Activated CD8-positive, alpha-beta memory T cell treated with anti-CD3 and anti-CD28 coated beads for 36 hours (primary cell): ENCODE measurements around the gene LIMK2. TPM values are rescaled to one million over a fixed set of nuclear protein-coding genes. Genes with fewer than 3 reads are reported as not detected.

Source experiments
- CTCF ChIA-PET: fragments of 350-600 bp; sonication (Branson Sonifier 250); formaldehyde crosslinking; loops from one replicate; lab custom pipeline; 2021; ENCODE audit warnings: antibody characterized with exemption; lab: Charles Lee
- POLR2A ChIA-PET: fragments of 350-600 bp; sonication (Branson Sonifier 250); formaldehyde crosslinking; loops from one replicate; lab custom pipeline; 2021; ENCODE audit warnings: antibody characterized with exemption; lab: Charles Lee
- total RNA-seq, 2 experiments: library from RNA; stranded (reverse); gene quantifications; one replicate each; pipeline ENCODE4 v1.2.3, GENCODE V29; 2021

Gene LIMK2
- total RNA-seq, 2 experiments from 2014 or later, result 27.2 to 27.8 TPM

DNA sequence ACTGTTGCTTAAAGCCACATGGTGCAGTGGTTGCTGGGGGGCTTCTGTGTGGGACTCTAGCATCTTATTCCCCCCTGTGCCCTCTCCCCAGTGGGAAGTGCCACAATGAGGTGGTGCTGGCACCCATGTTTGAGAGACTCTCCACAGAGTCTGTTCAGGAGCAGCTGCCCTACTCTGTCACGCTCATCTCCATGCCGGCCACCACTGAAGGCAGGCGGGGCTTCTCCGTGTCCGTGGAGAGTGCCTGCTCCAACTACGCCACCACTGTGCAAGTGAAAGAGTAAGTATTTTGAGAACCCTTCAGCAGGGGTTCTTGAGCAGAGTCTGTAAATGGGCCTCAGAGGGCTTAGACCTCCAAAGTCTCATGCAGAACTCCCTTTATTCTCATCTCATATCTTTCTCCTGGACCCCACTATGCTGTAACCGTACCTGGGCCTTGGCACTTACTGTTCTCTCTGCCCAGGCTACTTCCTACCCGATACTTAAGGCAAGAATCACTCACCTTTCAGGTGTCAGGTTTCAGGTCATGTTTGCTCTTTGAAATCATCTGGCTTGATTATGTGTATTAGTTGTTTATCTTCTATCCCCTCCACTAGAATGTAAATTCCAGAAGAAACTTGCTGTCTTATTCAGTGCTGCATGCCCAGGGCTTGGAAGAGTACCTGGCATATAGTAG is 47.8 kb downstream of the LIMK2 start:
- ChIA-PET POLR2A (no interaction called here), CTCF (no interaction called here)

DNA sequence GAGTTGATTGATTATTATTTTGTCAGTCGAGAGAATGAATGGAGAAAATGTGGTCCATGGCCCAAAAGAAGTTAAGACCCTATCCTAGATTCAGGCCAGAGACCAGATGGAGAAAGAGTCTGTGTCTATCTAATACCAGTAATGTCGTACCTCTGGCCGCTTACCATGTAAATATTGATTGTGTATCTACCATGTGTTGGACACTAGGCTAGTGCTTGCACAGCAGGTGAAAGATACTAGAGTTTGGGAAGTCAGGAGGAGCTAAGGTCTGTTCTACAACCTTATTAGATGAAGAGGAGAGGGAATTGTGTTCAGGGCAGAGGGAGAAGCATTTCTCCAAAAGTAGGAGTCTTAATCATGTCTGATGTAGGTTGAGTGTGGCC is 48.4 kb downstream of the LIMK2 start:
- CTCF ChIA-PET, result no interaction called here
- POLR2A ChIA-PET, result no interaction called here

DNA sequence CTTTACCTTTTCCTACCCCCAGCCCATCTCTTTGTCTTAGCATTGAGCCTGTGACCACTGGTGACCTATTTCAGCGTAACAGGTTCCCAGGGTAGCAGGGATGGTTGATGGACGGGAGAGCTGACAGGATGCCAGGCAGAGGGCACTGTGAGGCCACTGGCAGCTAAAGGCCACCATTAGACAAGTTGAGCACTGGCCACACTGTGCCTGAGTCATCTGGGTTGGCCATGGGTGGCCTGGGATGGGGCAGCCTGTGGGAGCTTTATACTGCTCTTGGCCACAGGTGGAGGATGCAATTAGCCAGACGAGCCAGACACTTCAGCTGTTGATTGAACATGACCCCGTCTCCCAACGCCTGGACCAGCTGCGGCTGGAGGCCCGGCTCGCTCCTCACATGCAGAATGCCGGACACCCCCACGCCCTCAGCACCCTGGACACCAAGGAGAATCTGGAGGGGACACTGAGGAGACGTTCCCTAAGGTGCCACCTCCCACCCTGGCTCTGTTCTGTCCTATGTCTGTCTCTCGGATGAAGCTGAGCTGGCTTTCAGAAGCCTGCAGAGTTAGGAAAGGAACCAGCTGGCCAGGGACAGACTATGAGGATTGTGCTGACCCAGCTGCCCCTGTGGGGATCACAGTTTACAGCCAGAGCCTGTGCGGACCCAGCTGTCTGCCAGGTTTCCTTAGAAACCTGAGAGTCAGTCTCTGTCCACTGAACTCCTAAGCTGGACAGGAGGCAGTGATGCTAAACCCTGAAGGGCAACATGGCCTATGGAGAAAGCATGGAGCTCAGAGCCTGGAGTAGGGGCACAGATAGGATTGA is 50.4 kb downstream of the LIMK2 start:
- ChIA-PET POLR2A (no interaction called here), CTCF (interaction anchor here (0.6 to 1.2 kb wide), 3 partner anchors 10 to 27 kb away, joined by 3 to 5 read pairs (median 3); no protein-coding TSS in a partner anchor)

DNA sequence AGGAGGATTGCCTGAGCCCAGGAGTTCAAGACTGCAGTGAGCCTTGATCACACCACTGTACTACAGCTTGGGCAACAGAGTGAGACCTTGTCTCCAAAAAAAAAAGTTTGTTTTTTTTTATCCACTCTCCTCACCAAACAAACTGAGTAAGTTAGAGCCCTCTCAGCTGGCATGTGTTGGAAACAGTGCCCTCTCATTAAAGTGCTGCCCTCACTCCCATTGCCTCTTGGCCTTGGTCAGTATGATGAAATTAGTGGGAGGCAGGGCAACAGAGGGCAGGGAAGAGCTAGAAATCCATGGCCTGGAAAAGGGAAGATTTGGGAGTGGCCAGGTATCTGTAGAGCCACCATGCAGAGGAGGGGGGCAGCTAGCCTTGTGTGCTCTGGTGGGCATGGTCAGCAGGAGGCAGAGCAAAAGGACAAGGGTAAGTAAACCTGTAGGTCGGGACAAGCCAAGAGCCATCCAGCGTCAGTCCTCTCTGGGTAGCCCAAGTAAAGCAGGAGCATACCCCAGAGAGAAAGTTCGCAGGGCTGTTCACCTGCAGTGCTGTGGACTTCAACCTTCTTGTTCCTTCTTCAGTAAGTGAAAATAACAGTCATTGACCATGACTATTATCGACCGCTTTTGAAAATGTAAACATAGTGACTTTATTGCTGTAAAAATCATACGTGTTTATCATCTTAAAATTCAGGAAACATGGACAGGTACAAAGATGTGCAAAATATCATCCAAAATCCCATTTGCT is 52.0 kb downstream of the LIMK2 start:
- POLR2A ChIA-PET, result interaction anchor here (0.7 kb wide), 1 partner anchor 49 kb away, joined by 3 read pairs; no protein-coding TSS in a partner anchor

DNA sequence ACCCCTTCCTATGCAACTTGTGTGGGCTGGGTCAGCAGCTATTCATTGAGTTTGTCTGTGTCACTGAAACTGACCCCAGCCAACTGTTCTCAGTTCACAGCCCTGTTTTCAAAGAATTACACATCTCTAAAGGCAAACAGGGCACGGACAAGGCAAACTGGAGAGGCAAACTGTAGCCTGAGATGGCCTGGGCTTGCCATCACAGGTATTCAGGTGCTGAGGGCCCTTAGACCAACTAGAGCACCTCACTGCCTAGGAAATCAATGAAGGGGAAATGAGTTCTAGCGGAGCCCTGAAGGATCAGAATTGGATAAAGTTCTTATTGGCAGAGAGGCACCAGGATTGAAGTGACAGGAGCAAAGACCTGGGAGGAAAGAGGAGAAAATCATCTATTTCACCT is 56.2 kb downstream of the LIMK2 start:
- ChIA-PET CTCF (no interaction called here), POLR2A (no interaction called here)

More for the DNA sequence above, 52.0 kb downstream of the LIMK2 start:
- CTCF ChIA-PET, result no interaction called here

DNA sequence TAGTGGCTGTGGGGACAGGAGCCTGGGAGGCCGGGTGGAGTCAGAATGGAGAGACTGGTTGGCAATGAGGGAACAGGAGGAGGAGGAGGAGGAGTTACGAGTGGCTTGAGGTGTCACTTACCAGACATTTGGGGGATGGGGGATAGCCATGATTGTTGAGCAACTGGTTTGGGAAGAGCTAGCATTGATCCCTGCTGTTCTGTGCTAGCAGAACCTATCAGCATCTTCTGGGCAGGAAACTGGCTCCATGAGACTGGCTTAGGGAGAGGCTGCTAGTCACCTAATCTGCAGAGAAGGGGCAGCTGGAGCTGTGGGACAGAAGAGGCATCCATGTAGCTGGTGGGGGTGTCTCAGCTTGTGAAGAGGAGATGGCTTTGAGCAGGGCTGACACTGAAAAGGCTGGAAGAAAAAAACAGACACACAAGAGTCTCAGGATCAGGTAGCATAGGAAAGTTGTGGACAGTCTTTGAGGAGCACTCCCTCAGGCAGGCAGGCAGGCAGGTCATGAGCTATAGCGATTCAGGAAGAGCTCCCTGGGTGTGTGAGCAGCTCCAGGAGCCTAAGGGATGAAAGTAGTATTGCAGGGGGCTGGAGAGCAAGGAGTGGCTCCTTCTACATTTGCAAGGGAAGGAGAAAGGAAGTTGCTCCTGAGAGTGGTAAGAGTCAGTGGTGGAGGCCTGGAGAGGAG is 57.9 kb downstream of the LIMK2 start:
- POLR2A ChIA-PET, result interaction anchor here (0.7 to 1.0 kb wide), 2 partner anchors 12 to 15 kb away, joined by 3 read pairs; no protein-coding TSS in a partner anchor
- CTCF ChIA-PET, result interaction anchor here (0.5 to 1.6 kb wide), 2 partner anchors 13 to 118 kb away, joined by 3 read pairs; no protein-coding TSS in a partner anchor

DNA sequence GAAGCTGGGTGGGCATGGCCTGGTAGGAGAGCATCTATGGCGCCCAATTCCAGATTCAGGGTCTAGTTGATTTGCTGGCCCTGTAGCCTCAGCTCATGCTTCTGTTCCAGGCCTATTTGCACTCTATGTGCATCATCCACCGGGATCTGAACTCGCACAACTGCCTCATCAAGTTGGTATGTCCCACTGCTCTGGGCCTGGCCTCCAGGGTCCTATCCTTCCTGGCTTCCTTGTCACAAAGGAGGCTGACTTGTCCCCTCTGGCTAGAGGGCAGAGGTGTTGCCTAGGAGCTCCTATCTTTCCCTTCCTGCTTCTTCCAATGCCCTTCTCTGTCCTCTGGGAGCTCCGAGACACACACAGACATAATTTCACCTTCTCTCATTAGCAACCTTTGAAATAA is 58.9 kb downstream of the LIMK2 start:
- POLR2A ChIA-PET, result interaction anchor here (0.8 to 1.0 kb wide), 2 partner anchors 14 to 18 kb away, joined by 3 read pairs; no protein-coding TSS in a partner anchor
- CTCF ChIA-PET, result interaction anchor here (1.2 to 4.4 kb wide), 3 partner anchors 12 to 59 kb away, joined by 3 to 35 read pairs (median 3); partner anchors contain the start of gene LIMK2

DNA sequence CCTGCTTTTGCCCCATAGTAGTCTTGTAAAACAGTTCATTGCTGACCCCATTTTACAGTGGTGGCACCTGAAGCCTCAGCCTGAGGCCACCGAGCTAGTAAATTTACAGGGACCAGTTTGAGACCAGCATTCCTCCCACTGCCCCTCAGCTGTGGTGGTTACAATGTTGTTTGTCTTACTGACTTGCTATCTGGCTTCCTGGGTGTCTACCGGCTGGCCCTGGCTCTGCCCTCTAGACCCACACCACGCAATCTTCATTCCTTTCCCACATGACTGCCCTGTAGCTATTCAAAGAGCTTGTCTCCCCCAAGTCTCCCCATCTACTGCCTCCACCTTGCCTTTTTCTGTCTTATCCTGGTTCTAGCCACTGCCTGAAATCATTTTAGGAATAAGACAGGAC is 59.4 kb downstream of the LIMK2 start:
- POLR2A ChIA-PET, result interaction anchor here (0.8 kb wide), 1 partner anchor 18 kb away, joined by 3 read pairs; no protein-coding TSS in a partner anchor
- CTCF ChIA-PET, result interaction anchor here (1.2 to 4.4 kb wide), 4 partner anchors 12 to 60 kb away, joined by 3 to 35 read pairs (median 3); partner anchors contain the start of gene LIMK2

DNA sequence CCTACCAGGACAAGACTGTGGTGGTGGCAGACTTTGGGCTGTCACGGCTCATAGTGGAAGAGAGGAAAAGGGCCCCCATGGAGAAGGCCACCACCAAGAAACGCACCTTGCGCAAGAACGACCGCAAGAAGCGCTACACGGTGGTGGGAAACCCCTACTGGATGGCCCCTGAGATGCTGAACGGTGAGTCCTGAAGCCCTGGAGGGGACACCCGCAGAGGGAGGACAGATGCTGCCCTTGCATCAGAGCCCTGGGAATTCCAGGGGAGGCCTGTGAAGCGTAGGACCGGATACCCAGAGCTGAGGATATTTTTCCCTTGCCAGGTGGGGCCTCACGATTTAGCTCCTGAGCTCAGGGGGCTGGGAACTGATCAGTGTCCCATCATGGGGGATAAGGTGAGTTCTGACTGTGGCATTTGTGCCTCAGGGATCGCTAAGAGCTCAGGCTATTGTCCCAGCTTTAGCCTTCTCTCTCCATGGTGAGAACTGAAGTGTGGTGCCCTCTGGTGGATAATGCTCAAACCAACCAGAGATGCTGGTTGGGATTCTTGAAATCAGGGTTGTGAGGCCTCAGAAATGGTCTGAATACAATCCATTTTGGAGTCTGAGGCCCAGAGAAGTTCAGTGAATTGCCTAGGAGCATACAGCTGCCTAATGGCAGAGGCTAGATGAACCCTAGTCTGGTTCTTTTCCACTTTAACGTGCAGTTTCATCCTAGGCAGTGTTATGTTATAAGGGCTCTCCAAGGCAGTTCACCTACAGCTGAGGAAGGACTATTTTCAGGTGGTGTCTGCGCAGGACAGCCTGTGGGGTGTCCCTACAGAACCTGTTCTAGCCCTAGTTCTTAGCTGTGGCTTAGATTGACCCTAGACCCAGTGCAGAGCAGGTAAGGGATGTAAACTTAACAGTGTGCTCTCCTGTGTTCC is 60.7 kb downstream of the LIMK2 start:
- CTCF ChIA-PET, result interaction anchor here (0.6 to 4.4 kb wide), 17 partner anchors 9 to 792 kb away, joined by 3 to 35 read pairs (median 3); partner anchors contain the start of gene LIMK2
- POLR2A ChIA-PET, result interaction anchor here (0.5 to 1.6 kb wide), 4 partner anchors 60 to 517 kb away, joined by 4 to 10 read pairs (median 5); partner anchors contain the start of gene LIMK2

DNA sequence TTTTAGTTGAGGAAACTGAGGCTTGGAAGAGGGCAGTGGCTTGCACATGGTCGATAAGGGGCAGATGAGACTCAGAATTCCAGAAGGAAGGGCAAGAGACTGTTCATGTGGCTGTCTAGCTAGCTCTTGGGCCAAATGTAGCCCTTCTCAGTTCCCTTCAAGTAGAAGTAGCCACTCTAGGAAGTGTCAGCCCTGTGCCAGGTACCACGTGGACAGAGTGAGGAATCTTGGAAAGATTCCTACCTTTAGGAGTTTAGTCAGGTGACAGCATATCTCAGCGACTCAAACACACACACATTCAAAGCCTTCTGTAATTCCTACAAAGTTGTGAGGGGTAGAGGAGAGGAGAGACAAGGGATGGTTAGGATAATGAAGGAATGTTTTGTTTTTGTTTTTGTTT is 61.9 kb downstream of the LIMK2 start:
- ChIA-PET CTCF (interaction anchor here (0.9 to 4.4 kb wide), 8 partner anchors 12 to 189 kb away, joined by 3 to 35 read pairs (median 5); partner anchors contain the start of genes LIMK2 and PIK3IP1), POLR2A (interaction anchor here (0.6 kb wide), 1 partner anchor 351 kb away, joined by 3 read pairs; no protein-coding TSS in a partner anchor)

DNA sequence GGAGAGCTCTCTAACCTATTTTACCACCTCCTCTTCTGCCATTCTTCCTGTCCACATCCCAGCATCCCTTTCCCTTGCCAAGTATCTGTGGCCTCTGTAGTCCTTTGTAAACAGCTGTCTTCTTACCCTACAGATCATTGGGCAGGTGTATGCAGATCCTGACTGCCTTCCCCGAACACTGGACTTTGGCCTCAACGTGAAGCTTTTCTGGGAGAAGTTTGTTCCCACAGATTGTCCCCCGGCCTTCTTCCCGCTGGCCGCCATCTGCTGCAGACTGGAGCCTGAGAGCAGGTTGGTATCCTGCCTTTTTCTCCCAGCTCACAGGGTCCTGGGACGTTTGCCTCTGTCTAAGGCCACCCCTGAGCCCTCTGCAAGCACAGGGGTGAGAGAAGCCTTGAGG is 62.9 kb downstream of the LIMK2 start:
- CTCF ChIA-PET, result interaction anchor here (0.9 to 4.4 kb wide), 2 partner anchors 17 to 63 kb away, joined by 3 to 35 read pairs; partner anchors contain the start of genes LIMK2 and PIK3IP1
- POLR2A ChIA-PET, result no interaction called here

DNA sequence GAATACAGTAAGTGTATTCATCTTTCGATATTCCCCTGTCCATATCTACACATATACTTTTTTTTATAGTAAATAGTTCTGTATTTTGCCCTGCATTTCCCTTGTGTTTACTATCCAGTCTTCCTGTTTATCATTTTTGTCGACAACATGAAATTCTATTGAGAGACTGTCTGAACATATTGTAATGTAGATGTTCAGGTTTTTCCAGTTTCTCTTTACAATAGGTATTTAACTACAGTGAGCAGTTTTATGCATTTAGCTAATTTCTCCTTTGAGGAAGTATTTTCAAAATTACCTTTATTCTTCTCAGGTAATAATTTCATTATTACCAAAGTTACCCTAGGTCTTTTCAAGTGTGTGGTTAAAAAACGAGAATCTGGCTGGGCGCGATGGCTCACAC is 63.5 kb downstream of the LIMK2 start:
- ChIA-PET CTCF (interaction anchor here (0.6 kb wide), 1 partner anchor 51 kb away, joined by 3 read pairs; no protein-coding TSS in a partner anchor), POLR2A (no interaction called here)

DNA sequence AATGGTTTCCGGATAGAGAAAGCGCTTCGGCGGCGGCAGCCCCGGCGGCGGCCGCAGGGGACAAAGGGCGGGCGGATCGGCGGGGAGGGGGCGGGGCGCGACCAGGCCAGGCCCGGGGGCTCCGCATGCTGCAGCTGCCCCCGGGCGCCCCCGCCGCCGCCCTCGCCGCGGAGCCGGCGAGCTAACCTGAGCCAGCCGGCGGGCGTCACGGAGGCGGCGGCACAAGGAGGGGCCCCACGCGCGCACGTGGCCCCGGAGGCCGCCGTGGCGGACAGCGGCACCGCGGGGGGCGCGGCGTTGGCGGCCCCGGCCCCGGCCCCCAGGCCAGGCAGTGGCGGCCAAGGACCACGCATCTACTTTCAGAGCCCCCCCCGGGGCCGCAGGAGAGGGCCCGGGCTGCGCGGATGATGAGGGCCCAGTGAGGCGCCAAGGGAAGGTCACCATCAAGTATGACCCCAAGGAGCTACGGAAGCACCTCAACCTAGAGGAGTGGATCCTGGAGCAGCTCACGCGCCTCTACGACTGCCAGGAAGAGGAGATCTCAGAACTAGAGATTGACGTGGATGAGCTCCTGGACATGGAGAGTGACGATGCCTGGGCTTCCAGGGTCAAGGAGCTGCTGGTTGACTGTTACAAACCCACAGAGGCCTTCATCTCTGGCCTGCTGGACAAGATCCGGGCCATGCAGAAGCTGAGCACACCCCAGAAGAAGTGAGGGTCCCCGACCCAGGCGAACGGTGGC is 64.5 kb downstream of the LIMK2 start:
- ChIA-PET POLR2A (interaction anchor here (0.7 kb wide), 1 partner anchor 14 kb away, joined by 3 read pairs; no protein-coding TSS in a partner anchor), CTCF (interaction anchor here (0.6 kb wide), 1 partner anchor 99 kb away, joined by 3 read pairs; no protein-coding TSS in a partner anchor)

DNA sequence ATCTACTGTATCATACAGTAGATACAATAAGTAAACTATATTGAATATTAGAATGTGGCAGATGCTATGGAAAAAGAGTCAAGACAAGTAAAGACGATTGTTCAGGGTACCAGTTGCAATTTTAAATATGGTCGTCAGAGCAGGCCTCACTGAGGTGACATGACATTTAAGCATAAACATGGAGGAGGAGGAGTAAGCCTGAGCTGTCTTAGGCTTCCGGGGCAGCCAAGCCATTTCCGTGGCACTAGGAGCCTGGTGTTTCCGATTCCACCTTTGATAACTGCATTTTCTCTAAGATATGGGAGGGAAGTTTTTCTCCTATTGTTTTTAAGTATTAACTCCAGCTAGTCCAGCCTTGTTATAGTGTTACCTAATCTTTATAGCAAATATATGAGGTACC is 65.6 kb downstream of the LIMK2 start:
- CTCF ChIA-PET, result interaction anchor here (0.7 to 2.4 kb wide), 4 partner anchors 7 to 65 kb away, joined by 3 to 9 read pairs (median 6); partner anchors contain the start of gene LIMK2
- POLR2A ChIA-PET, result no interaction called here

DNA sequence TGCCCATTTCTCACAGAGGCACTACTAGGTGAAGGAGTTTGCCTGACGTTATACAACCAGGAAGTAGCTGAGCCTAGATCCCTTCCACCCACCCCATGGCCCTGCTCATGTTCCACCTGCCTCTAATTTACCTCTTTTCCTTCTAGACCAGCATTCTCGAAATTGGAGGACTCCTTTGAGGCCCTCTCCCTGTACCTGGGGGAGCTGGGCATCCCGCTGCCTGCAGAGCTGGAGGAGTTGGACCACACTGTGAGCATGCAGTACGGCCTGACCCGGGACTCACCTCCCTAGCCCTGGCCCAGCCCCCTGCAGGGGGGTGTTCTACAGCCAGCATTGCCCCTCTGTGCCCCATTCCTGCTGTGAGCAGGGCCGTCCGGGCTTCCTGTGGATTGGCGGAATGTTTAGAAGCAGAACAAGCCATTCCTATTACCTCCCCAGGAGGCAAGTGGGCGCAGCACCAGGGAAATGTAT is 66.1 kb downstream of the LIMK2 start:
- CTCF ChIA-PET, result interaction anchor here (1.0 to 2.4 kb wide), 3 partner anchors 8 to 66 kb away, joined by 3 to 9 read pairs (median 8); partner anchors contain the start of gene LIMK2

More for the DNA sequence above, 66.1 kb downstream of the LIMK2 start:
- POLR2A ChIA-PET, result interaction anchor here (1.8 kb wide), 1 partner anchor 13 kb away, joined by 11 read pairs; no protein-coding TSS in a partner anchor
